Right atrium auricular region (tissue), 2 donors: ENCODE measurements around the gene ASTN2. TPM values are rescaled to one million over a fixed set of nuclear protein-coding genes. Genes with fewer than 3 reads are reported as not detected.
"Not testable (repeated sequence)": the region's sequence is repeated elsewhere in the genome, so short reads cannot be mapped to it uniquely, and the experiment has no call there.

Experiments used
- DNase-seq: peaks from one replicate; pipeline ENCODE4 v3.0.0-alpha.2; 2019; ENCODE audit warnings: low spot score
- H3K27ac ChIP-seq, 2 donors: fragments of 200-600 bp; sonication (generic); 1 replicate in 1 of 2; 2 replicates in 1 of 2; pipeline ENCODE4 v1.5.1; 2016 to 2019
- H3K27me3 ChIP-seq, 2 donors: fragments of 200-600 bp; sonication (generic); one replicate each; pipeline versions ENCODE4 v1.5.1 to v1.6.0; 2017 to 2019
- H3K36me3 ChIP-seq: fragments of 200-600 bp; sonication (generic); one replicate; pipeline ENCODE4 v1.5.1; 2016
- H3K4me1 ChIP-seq, 2 donors: fragments of 200-600 bp; sonication (generic); one replicate each; pipeline versions ENCODE4 v1.5.1 to v1.6.0; 2017 to 2019
- H3K4me3 ChIP-seq, 2 donors: fragments of 200-600 bp; sonication (generic); 1 replicate in 1 of 2; 2 replicates in 1 of 2; pipeline ENCODE4 v1.5.1; 2017 to 2019; ENCODE audit warnings: mild to moderate bottlenecking in 1 of 2, moderate library complexity in 1 of 2
- H3K9me3 ChIP-seq, 2 donors: fragments of 200-600 bp; sonication (generic); one replicate each; pipeline ENCODE4 v1.5.1; 2019
- CTCF ChIP-seq, 2 donors: fragments of 200-600 bp; sonication (generic); IDR thresholded peaks; one replicate each; pipeline ENCODE4 v1.5.1; 2019; ENCODE audit warnings: antibody characterized with exemption in 2 of 2
- total RNA-seq, 2 donors: library from RNA; depleted of rRNA; stranded (reverse); fragments of >200 nt; gene quantifications; one replicate each; pipeline ENCODE4 v1.1.0, GENCODE V29; 2016

The ASTN2 gene
- total RNA-seq, 2 donors from 2014 or later = 11.1 to 32.2 TPM

GRCh38 chr9:117072216-117072615 is 342.6 kb downstream of the ASTN2 start:
- no peaks in the 10 kb centered on the region for H3K36me3 ChIP-seq
- DNase-seq = no peak
- no peaks in the 10 kb centered on the region for H3K27me3 ChIP-seq
- no peaks in the 10 kb centered on the region for H3K4me1 ChIP-seq
- no peaks in the 10 kb centered on the region for H3K9me3 ChIP-seq
- H3K4me3 ChIP-seq = no peak overlapping the region
- no peak overlapping the region for H3K27ac ChIP-seq
- no peak for TF ChIP-seq CTCF (IDR thresholded peaks at IDR 0.05)

GRCh38 chr9:117071673-117072207 is 343.1 kb downstream of the ASTN2 start:
- not testable (repeated sequence) for DNase-seq, H3K27me3 ChIP-seq, H3K4me1 ChIP-seq, H3K27ac ChIP-seq, H3K36me3 ChIP-seq, H3K9me3 ChIP-seq, H3K4me3 ChIP-seq

- no peak for DNase-seq
- Histone ChIP-seq H3K9me3 (no peaks in the 10 kb centered on the region), H3K4me3 (no peak overlapping the region), H3K36me3 (no peaks in the 10 kb centered on the region), H3K4me1 (peaks cover 0 to 9% of the 10 kb centered on the region in 2 donors), H3K27me3 (no peaks in the 10 kb centered on the region), H3K27ac (peak overlapping the region; percentile 53 to 55)
- no peak for TF ChIP-seq CTCF (IDR thresholded peaks at IDR 0.05)
These were observed 351.0 kb downstream of the ASTN2 start for GRCh38 chr9:117063721-117064471.

- DNase-seq = no peak
- Histone ChIP-seq H3K36me3 (no peaks in the 10 kb centered on the region), H3K27ac (no peak overlapping the region), H3K4me3 (no peak overlapping the region), H3K9me3 (no peaks in the 10 kb centered on the region), H3K4me1 (peaks cover 0 to 9% of the 10 kb centered on the region in 2 donors), H3K27me3 (no peaks in the 10 kb centered on the region)
- no peak for TF ChIP-seq CTCF (IDR thresholded peaks at IDR 0.05)
These were observed 353.9 kb downstream of the ASTN2 start for GRCh38 chr9:117060963-117061362.

GRCh38 chr9:117050007-117050406 is 364.9 kb downstream of the ASTN2 start:
- Histone ChIP-seq H3K4me3 (no peak overlapping the region), H3K27ac (no peak overlapping the region), H3K27me3 (no peaks in the 10 kb centered on the region), H3K9me3 (no peaks in the 10 kb centered on the region), H3K4me1 (no peaks in the 10 kb centered on the region), H3K36me3 (no peaks in the 10 kb centered on the region)
- DNase-seq = no peak
- no peak for TF ChIP-seq CTCF (IDR thresholded peaks at IDR 0.05)

GRCh38 chr9:117046666-117047327 is 368.1 kb downstream of the ASTN2 start:
- no peaks in the 10 kb centered on the region for H3K4me1 ChIP-seq
- no peak overlapping the region for H3K27ac ChIP-seq
- H3K36me3 ChIP-seq = no peaks in the 10 kb centered on the region
- H3K27me3 ChIP-seq = no peaks in the 10 kb centered on the region
- DNase-seq = no peak
- TF ChIP-seq CTCF (IDR thresholded peaks at IDR 0.05) = peak in 1 of 2 donors; percentile 18
- H3K4me3 ChIP-seq = no peak overlapping the region
- H3K9me3 ChIP-seq = no peaks in the 10 kb centered on the region
